ENCODE data around the gene CUX1. TPM values are rescaled to one million over a fixed set of nuclear protein-coding genes. Genes with fewer than 3 reads are reported as not detected.

CUX1 gene
- total RNA-seq, 1 experiment from 2014 or later = 47.6 TPM

GRCh38 chr7:102004229-102004628 lies 186.8 kb downstream of the CUX1 start:
- Mint-ChIP-seq H3K4me1 (ENCODE audit: insufficient read depth, unreplicated experiment) (peaks cover 12% of the 10 kb centered on the region), H3K27ac (ENCODE audit: low read depth, unreplicated experiment) (no peak overlapping the region), H3K27me3 (ENCODE audit: insufficient read depth, unreplicated experiment) (no peaks in the 10 kb centered on the region), H3K36me3 (ENCODE audit: insufficient read depth, unreplicated experiment) (peaks cover 12% of the 10 kb centered on the region), H3K9me3 (ENCODE audit: unreplicated experiment) (no peaks in the 10 kb centered on the region), H3K4me3 (ENCODE audit: unreplicated experiment) (no peak overlapping the region)
- intact Hi-C loops (cut with micrococcal nuclease) = no loop called here
- BruUV-seq (replicated peaks) = no TSS peak
- DNase-seq (ENCODE audit: unreplicated experiment) = peak; percentile 11
- ChIA-PET POLR2A (no interaction called here), CTCF (interaction anchor here (0.6 kb wide), 2 partner anchors 9 to 80 kb away, joined by 3 to 5 read pairs; no protein-coding TSS in a partner anchor)
- TF ChIP-seq CTCF (IDR thresholded peaks at IDR 0.05; ENCODE audit: unreplicated experiment) = no peak

GRCh38 chr7:102004848-102005247 lies 187.4 kb downstream of the CUX1 start:
- peaks cover 18% of the 10 kb centered on the region for H3K4me1 Mint-ChIP-seq (ENCODE audit: insufficient read depth, unreplicated experiment)
- H3K36me3 Mint-ChIP-seq (ENCODE audit: insufficient read depth, unreplicated experiment) = peaks cover 12% of the 10 kb centered on the region
- no peaks in the 10 kb centered on the region for H3K9me3 Mint-ChIP-seq (ENCODE audit: unreplicated experiment)
- no TSS peak for BruUV-seq (replicated peaks)
- intact Hi-C loops (cut with micrococcal nuclease) = no loop called here
- CTCF ChIA-PET = interaction anchor here (0.6 kb wide), 2 partner anchors 9 to 79 kb away, joined by 3 to 5 read pairs; no protein-coding TSS in a partner anchor
- H3K4me3 Mint-ChIP-seq (ENCODE audit: unreplicated experiment) = no peak overlapping the region
- no peak overlapping the region for H3K27ac Mint-ChIP-seq (ENCODE audit: low read depth, unreplicated experiment)
- DNase-seq (ENCODE audit: unreplicated experiment) = no peak
- no peak for TF ChIP-seq CTCF (IDR thresholded peaks at IDR 0.05; ENCODE audit: unreplicated experiment)
- POLR2A ChIA-PET = no interaction called here
- no peaks in the 10 kb centered on the region for H3K27me3 Mint-ChIP-seq (ENCODE audit: insufficient read depth, unreplicated experiment)

GRCh38 chr7:102005933-102006480 lies 188.6 kb downstream of the CUX1 start:
- BruUV-seq (replicated peaks) = no TSS peak
- H3K27me3 Mint-ChIP-seq (ENCODE audit: insufficient read depth, unreplicated experiment) = no peaks in the 10 kb centered on the region
- peaks cover 18% of the 10 kb centered on the region for H3K4me1 Mint-ChIP-seq (ENCODE audit: insufficient read depth, unreplicated experiment)
- no peaks in the 10 kb centered on the region for H3K9me3 Mint-ChIP-seq (ENCODE audit: unreplicated experiment)
- no peak for TF ChIP-seq CTCF (IDR thresholded peaks at IDR 0.05; ENCODE audit: unreplicated experiment)
- no peak overlapping the region for H3K4me3 Mint-ChIP-seq (ENCODE audit: unreplicated experiment)
- ChIA-PET POLR2A (no interaction called here), CTCF (no interaction called here)
- no peak for DNase-seq (ENCODE audit: unreplicated experiment)
- H3K36me3 Mint-ChIP-seq (ENCODE audit: insufficient read depth, unreplicated experiment) = peaks cover 12% of the 10 kb centered on the region
- H3K27ac Mint-ChIP-seq (ENCODE audit: low read depth, unreplicated experiment) = no peak overlapping the region
- intact Hi-C loops (cut with micrococcal nuclease) = no loop called here

- no peak for TF ChIP-seq CTCF (IDR thresholded peaks at IDR 0.05; ENCODE audit: unreplicated experiment)
- ChIA-PET POLR2A (no interaction called here), CTCF (no interaction called here)
- Mint-ChIP-seq H3K27ac (ENCODE audit: low read depth, unreplicated experiment) (no peak overlapping the region), H3K4me3 (ENCODE audit: unreplicated experiment) (no peak overlapping the region), H3K36me3 (ENCODE audit: insufficient read depth, unreplicated experiment) (peaks cover 12% of the 10 kb centered on the region), H3K4me1 (ENCODE audit: insufficient read depth, unreplicated experiment) (peaks cover 18% of the 10 kb centered on the region), H3K27me3 (ENCODE audit: insufficient read depth, unreplicated experiment) (no peaks in the 10 kb centered on the region), H3K9me3 (ENCODE audit: unreplicated experiment) (no peaks in the 10 kb centered on the region)
- DNase-seq (ENCODE audit: unreplicated experiment) = no peak
- no TSS peak for BruUV-seq (replicated peaks)
- intact Hi-C loops (cut with micrococcal nuclease) = no loop called here
Measured at GRCh38 chr7:102006695-102007094, 189.3 kb downstream of the CUX1 start.
